PC-3 (cell line): Measurements from ENCODE around the gene C22orf15.

Experiments
- EZH2phosphoT487 ChIP-seq: fragments of 300-600 bp; sonication (generic); IDR thresholded peaks from 2 replicates; pipeline ENCODE4 v1.6.1; 2018; ENCODE audit warnings: mild to moderate bottlenecking, antibody characterized with exemption, low read length, borderline replicate concordance
- TF ChIP-seq, protein P1 (sequence below): fragments of 300-600 bp; sonication (generic); conservative IDR thresholded peaks from 2 replicates; pipeline ENCODE4 v1.5.1; 2017; ENCODE audit warnings: antibody characterized with exemption, low read depth, mild to moderate bottlenecking, low read length

DNA sequence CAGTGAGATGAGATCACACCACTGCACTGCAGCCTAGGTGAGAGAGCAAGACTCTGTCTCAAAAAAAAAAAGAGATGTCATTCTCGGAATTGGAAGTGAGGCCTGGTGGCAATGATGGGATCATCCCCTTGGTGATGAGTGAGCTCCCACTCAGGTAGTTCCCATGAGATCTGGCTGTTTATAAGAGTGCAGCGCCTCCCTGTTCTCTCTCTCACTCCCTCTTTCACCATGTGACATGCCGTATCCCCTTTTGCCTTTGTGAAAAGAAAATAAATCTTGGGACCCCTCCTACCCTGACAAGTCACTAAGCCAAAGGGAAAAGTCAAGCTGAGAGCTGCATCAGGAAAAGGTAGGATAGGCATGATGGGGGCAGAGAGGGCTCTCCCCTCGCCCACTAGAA lies 40.6 kb upstream of the C22orf15 start:
- TF ChIP-seq, protein P1, sequence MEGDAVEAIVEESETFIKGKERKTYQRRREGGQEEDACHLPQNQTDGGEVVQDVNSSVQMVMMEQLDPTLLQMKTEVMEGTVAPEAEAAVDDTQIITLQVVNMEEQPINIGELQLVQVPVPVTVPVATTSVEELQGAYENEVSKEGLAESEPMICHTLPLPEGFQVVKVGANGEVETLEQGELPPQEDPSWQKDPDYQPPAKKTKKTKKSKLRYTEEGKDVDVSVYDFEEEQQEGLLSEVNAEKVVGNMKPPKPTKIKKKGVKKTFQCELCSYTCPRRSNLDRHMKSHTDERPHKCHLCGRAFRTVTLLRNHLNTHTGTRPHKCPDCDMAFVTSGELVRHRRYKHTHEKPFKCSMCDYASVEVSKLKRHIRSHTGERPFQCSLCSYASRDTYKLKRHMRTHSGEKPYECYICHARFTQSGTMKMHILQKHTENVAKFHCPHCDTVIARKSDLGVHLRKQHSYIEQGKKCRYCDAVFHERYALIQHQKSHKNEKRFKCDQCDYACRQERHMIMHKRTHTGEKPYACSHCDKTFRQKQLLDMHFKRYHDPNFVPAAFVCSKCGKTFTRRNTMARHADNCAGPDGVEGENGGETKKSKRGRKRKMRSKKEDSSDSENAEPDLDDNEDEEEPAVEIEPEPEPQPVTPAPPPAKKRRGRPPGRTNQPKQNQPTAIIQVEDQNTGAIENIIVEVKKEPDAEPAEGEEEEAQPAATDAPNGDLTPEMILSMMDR: no peak
- TF ChIP-seq EZH2phosphoT487: no peak
